Skeletal muscle tissue (tissue), 5 donors: ENCODE results near the gene CORO2A. TPM values are rescaled to one million over a fixed set of nuclear protein-coding genes. Genes with fewer than 3 reads are reported as not detected.

ENCODE experiments used
- H3K27ac ChIP-seq: one replicate; pipeline ENCODE4 v1.7.0; 2013; ENCODE audit warnings: mild to moderate bottlenecking, low read depth, low read length, inconsistent platforms
- H3K27me3 ChIP-seq, 3 donors: one replicate each; pipeline ENCODE4 v1.7.0; 2013; ENCODE audit warnings: low read length in 3 of 3; ENCODE audit not compliant: control insufficient read depth in 3 of 3, insufficient read depth in 3 of 3
- H3K36me3 ChIP-seq, 3 donors: one replicate each; pipeline ENCODE4 v1.7.0; 2013; ENCODE audit warnings: low read length in 3 of 3; ENCODE audit not compliant: control insufficient read depth in 3 of 3, insufficient read depth in 3 of 3
- H3K4me1 ChIP-seq, 3 donors: one replicate each; pipeline ENCODE4 v1.7.0; 2013; ENCODE audit warnings: low read length in 3 of 3, mild to moderate bottlenecking in 3 of 3; ENCODE audit not compliant: control insufficient read depth in 3 of 3, insufficient read depth in 3 of 3
- H3K4me3 ChIP-seq, 3 donors: one replicate each; pipeline ENCODE4 v1.7.0; 2013; ENCODE audit warnings: low read length in 3 of 3
- H3K9ac ChIP-seq, 3 donors: one replicate each; pipeline ENCODE4 v1.7.0; 2013; ENCODE audit warnings: low read length in 3 of 3, mild to moderate bottlenecking in 3 of 3, moderate library complexity in 2 of 3, low read depth in 1 of 3
- H3K9me3 ChIP-seq, 3 donors: one replicate each; pipeline ENCODE4 v1.7.0; 2013; ENCODE audit warnings: low read length in 3 of 3; ENCODE audit not compliant: control insufficient read depth in 3 of 3
- small RNA-seq: library from RNA; depleted of rRNA; stranded (forward); fragments of <200 nt; gene quantifications from one replicate; pipeline ENCODE3, GENCODE V24; 2014
- total RNA-seq: library from RNA; depleted of rRNA; stranded (reverse); fragments of >200 nt; gene quantifications from one replicate; pipeline ENCODE4 v1.2.3, GENCODE V29; 2014
- donor health status: Osteomylitis.

CORO2A gene
- total RNA-seq, 1 donor from 2014 or later = under 0.01 TPM

DNA sequence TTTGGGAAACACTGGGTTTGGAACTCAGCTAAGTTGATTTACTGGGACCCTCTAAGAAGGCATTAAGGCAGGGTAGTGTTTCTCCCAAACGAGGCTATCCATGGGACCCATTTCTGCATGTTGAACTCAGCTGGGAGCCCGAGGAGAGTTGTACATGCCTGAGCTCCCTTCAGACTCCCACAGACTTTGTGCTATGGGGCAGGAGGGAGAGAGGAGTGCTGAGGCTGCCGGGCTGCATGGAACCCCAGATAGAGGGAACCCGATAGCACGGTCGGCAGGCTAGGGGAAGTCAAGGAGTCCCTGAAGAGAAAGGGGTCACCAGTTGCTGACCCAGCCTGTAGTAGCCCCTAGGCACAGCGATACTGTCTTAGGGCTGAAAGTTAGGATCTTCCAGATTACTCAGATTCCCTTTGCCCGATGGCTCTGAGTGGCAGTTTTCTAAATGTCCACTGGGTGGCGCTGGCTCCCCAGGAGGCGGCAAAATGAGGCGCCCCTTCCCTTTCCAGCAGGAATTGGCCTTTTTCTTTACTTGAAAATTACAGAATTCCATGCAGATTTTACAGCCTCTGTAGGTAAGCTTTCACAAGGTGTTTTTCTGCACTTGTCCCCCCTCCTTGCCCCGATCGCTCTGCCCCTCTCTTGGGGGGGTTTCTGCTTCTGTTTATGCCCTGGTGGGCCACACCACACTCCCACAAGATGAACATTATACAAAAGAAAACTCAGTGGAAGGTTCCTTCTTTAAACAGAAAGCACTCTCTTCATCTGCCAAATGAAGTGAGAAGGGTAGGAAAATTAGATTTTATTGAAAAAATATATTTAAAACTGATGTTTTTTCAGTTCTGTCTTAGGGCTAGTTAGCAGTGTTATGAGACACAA is 118.1 kb downstream of the CORO2A start:
- Histone ChIP-seq H3K27ac (no peak overlapping the region), H3K36me3 (peaks cover 0 to 8% (median 5%) of the 10 kb centered on the region in 3 donors), H3K27me3 (no peaks in the 10 kb centered on the region), H3K4me3 (no peak overlapping the region), H3K9ac (peak overlapping the region in 1 of 3 donors; percentile 33), H3K9me3 (no peaks in the 10 kb centered on the region), H3K4me1 (peaks cover 6 to 7% (median 6%) of the 10 kb centered on the region in 3 donors)

DNA sequence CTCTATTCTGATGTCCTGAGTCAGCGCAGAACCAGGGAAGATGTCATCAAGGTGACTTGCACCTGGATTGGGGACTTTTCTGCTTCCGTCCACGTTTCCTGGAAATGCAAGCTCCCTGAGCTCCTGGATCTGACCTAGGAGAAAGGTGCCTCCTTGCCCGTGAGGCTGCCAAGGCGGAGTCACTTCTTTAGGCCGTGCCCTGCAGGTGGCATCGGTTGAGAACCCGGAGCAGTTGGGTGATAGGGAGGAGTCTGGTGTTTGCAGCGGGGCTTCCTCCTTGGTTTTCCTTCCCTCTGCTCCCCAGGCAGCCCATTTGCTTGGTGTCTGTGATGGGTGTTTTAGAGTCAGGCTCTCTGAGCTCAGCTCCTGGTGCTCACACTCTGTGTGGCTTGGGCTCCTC is 120.7 kb downstream of the CORO2A start:
- Histone ChIP-seq H3K27me3 (no peaks in the 10 kb centered on the region), H3K9me3 (no peaks in the 10 kb centered on the region), H3K36me3 (no peaks in the 10 kb centered on the region), H3K4me3 (no peak overlapping the region), H3K4me1 (peaks cover 6 to 7% (median 6%) of the 10 kb centered on the region in 3 donors), H3K9ac (no peak overlapping the region), H3K27ac (no peak overlapping the region)

Small RNA genes within 50 kb of the gene (small RNA-seq; reads per million reads assigned to genes)
- gene MIR6854 (not detected), gene RF00017 (not detected)

Other genes starting within 250 kb of the CORO2A start
- gene ANP32B, start 209.3 kb downstream of the CORO2A start, total RNA-seq = 18.8 TPM
- 32.4 TPM for gene NANS, start 135.9 kb downstream of the CORO2A start, total RNA-seq
- gene TRIM14, start 73.4 kb downstream of the CORO2A start, total RNA-seq = 1.0 TPM
- gene TBC1D2, start 63.0 kb upstream of the CORO2A start, total RNA-seq = 0.52 TPM